ENCODE results near the gene SEMG2.

SEMG2 gene

DNA sequence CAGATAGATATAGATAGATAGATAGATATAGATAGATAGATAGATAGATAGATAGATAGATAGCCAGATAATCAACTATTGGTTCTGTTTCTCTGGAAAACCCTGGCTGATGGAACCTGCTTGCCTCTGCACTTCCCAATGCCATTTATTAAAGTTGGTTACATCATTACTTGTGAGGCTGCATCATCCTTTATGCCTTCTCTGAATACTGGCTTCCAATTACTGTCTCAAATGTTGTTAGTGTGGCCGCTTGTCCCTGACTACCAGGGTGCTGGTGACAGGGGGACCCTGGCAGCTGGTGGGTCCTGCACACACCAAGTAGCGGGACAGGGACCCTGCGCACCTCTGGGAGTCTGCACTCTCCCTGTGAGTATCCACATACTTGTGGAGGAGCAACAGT, 37.1 kb downstream of the SEMG2 start:
- Histone ChIP-seq H3K9me3 (ENCODE audit: control insufficient read depth, insufficient read depth, low read length) (no peaks in the 10 kb centered on the region), H3K9ac (ENCODE audit: low read depth, low read length) (no peak overlapping the region), H3K4me1 (ENCODE audit: control insufficient read depth, insufficient read depth, low read length) (peaks cover 11% of the 10 kb centered on the region), H3K27ac (ENCODE audit: low read depth, low read length) (no peak overlapping the region), H3K27me3 (ENCODE audit: control insufficient read depth, insufficient read depth, low read length) (no peaks in the 10 kb centered on the region), H3K36me3 (ENCODE audit: control insufficient read depth, insufficient read depth, low read length) (no peaks in the 10 kb centered on the region), H3K4me3 (ENCODE audit: low read depth, low read length) (no peak overlapping the region)

DNA sequence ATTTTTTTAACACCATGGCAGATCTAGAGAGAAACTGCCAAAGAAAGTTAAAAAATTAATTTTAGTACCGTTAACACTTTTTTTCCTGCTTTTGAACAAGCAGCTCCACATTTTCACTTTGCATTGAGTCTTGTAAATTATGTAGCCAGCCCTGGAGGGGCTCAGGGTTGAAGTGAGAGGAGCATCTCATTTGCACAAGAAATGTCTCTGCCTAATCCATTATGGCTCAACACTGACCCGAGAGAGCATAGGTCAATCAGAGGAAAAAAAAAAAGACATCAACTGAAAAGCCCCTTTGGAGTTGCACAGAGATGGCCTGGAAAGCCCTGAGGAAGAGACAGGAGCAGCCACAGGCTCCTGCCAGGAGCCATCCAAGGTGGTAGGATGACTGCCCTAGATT, 37.5 kb downstream of the SEMG2 start:
- Histone ChIP-seq H3K9me3 (ENCODE audit: control insufficient read depth, insufficient read depth, low read length) (no peaks in the 10 kb centered on the region), H3K9ac (ENCODE audit: low read depth, low read length) (no peak overlapping the region), H3K4me3 (ENCODE audit: low read depth, low read length) (no peak overlapping the region), H3K4me1 (ENCODE audit: control insufficient read depth, insufficient read depth, low read length) (peaks cover 11% of the 10 kb centered on the region), H3K36me3 (ENCODE audit: control insufficient read depth, insufficient read depth, low read length) (no peaks in the 10 kb centered on the region), H3K27me3 (ENCODE audit: control insufficient read depth, insufficient read depth, low read length) (no peaks in the 10 kb centered on the region), H3K27ac (ENCODE audit: low read depth, low read length) (no peak overlapping the region)

DNA sequence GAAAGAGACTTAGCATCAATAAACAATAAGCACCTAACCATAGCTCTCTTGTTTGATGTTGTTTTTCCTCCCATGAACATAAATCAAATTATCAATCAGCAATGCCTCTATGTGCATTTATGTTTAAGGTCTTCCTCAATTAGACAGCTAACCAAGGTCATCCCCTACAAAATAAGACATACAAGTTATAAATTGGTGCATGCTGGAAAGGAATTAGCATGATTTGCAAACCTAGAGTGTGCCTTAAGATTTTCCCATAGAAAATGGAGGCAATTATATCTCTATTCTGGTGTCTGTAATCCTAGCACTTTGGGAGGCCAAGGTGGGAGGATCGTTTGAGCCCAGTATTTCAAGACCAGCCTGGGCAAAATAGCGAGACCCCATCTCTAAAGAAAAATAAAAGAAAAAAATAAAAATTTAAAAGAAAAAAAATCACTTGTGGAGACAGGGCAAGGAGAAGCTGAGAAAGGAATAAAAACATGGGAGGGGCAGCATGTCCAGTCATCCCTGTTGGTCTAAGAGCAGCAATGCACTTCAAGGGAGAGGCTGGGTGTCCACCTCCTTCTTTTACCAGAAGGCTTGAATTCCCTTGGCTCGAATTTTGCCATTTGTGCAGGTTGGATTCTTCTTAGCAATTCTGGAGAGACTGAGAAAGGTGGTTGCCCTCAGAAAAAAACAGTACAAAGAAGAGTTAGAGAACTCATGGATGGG, 42.5 kb downstream of the SEMG2 start:
- Histone ChIP-seq H3K4me3 (ENCODE audit: low read depth, low read length) (no peak overlapping the region), H3K36me3 (ENCODE audit: control insufficient read depth, insufficient read depth, low read length) (no peaks in the 10 kb centered on the region), H3K9ac (ENCODE audit: low read depth, low read length) (no peak overlapping the region), H3K4me1 (ENCODE audit: control insufficient read depth, insufficient read depth, low read length) (peaks cover 6% of the 10 kb centered on the region), H3K27me3 (ENCODE audit: control insufficient read depth, insufficient read depth, low read length) (no peaks in the 10 kb centered on the region), H3K9me3 (ENCODE audit: control insufficient read depth, insufficient read depth, low read length) (no peaks in the 10 kb centered on the region), H3K27ac (ENCODE audit: low read depth, low read length) (no peak overlapping the region)

DNA sequence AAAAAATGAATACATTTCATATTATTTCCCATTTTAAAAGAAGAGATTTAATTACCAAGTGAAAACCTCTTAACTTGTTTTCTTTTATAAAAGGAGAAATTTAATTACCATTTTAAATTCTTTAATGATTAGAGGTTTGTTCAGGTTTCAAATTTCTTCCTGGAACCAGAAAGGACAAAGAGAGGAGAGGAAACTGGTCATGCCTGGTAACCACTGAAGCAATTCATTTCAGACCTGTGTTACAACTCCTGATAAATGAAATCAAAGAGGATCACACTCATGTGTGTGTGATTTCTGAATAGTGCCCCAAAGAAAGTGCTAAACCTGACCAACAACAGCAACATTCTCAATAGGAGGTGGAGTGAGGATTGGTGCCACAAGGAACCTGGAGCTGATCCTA, 45.8 kb downstream of the SEMG2 start:
- H3K4me1 ChIP-seq (ENCODE audit: control insufficient read depth, insufficient read depth, low read length) = peaks cover 2% of the 10 kb centered on the region
- H3K27me3 ChIP-seq (ENCODE audit: control insufficient read depth, insufficient read depth, low read length) = no peaks in the 10 kb centered on the region
- no peaks in the 10 kb centered on the region for H3K9me3 ChIP-seq (ENCODE audit: control insufficient read depth, insufficient read depth, low read length)
- H3K4me3 ChIP-seq (ENCODE audit: low read depth, low read length) = no peak overlapping the region
- H3K27ac ChIP-seq (ENCODE audit: low read depth, low read length) = no peak overlapping the region
- H3K9ac ChIP-seq (ENCODE audit: low read depth, low read length) = no peak overlapping the region
- no peaks in the 10 kb centered on the region for H3K36me3 ChIP-seq (ENCODE audit: control insufficient read depth, insufficient read depth, low read length)

DNA sequence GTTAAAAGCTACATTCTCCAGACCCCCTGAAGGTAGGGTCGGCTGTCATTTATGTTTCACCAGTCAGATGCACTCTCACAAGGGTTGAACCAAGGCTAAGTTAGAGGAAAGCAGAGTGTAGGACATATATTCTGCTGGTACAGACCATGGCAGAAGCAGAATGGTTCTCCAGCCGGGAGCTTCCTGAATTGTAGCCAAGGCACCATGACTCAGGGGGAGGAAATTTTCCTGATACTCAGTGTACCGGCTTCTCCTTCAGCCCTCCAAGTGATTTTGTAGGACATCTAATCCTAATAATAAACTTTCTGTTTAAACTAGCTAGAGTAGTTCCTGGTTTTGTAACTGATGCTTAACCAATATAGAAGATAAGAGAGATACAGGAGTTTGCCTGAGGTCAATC, 47.4 kb downstream of the SEMG2 start:
- no peaks in the 10 kb centered on the region for H3K27me3 ChIP-seq (ENCODE audit: control insufficient read depth, insufficient read depth, low read length)
- H3K36me3 ChIP-seq (ENCODE audit: control insufficient read depth, insufficient read depth, low read length) = no peaks in the 10 kb centered on the region
- H3K27ac ChIP-seq (ENCODE audit: low read depth, low read length) = no peak overlapping the region
- no peak overlapping the region for H3K9ac ChIP-seq (ENCODE audit: low read depth, low read length)
- no peaks in the 10 kb centered on the region for H3K9me3 ChIP-seq (ENCODE audit: control insufficient read depth, insufficient read depth, low read length)
- peaks cover 5% of the 10 kb centered on the region for H3K4me1 ChIP-seq (ENCODE audit: control insufficient read depth, insufficient read depth, low read length)
- H3K4me3 ChIP-seq (ENCODE audit: low read depth, low read length) = no peak overlapping the region

DNA sequence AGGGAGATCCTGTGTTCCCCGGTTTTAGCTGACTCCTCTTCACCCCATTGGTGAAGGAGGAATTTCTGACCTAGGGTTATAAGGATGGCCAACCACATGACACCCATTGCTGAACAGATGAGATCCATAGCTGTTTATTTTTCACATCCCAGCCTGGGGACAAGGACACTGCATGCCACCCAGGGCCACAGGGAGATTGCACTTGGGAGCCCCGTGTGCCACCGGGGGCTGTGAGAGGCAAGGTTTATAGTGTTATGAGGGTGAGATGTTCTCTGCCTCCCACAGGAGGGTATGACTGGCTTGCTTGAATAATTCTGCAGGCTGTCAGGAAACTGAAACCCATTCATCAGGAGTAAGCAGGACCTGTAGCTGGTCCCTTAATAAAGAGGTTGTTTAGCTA, 47.9 kb downstream of the SEMG2 start:
- H3K4me3 ChIP-seq (ENCODE audit: low read depth, low read length) = no peak overlapping the region
- no peak overlapping the region for H3K9ac ChIP-seq (ENCODE audit: low read depth, low read length)
- H3K36me3 ChIP-seq (ENCODE audit: control insufficient read depth, insufficient read depth, low read length) = no peaks in the 10 kb centered on the region
- peaks cover 5% of the 10 kb centered on the region for H3K4me1 ChIP-seq (ENCODE audit: control insufficient read depth, insufficient read depth, low read length)
- no peaks in the 10 kb centered on the region for H3K27me3 ChIP-seq (ENCODE audit: control insufficient read depth, insufficient read depth, low read length)
- H3K9me3 ChIP-seq (ENCODE audit: control insufficient read depth, insufficient read depth, low read length) = no peaks in the 10 kb centered on the region
- no peak overlapping the region for H3K27ac ChIP-seq (ENCODE audit: low read depth, low read length)

DNA sequence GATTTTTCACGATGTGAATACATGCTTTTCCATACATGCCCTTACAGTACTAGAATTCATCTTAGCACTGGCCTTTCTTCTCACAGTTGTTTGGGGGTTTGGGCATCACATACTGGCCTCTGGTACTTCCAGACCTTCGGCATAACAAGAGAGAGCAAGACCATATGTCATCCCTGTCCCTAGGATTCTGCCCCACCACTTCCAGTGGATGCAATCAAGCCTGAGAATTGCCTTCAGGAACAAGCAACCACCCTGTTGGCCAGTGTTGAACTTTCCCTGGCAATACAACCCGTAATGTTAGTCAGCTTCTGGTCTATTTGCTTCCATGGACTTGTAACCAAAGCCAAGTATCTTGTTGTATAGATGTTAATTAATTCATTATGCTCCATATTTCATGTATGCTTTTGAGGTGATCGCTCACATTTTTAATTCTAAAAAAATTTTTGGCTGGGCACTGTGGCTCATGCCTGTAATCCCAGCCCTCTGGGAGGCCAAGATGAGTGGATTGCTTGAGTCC, 48.6 kb downstream of the SEMG2 start:
- H3K4me3 ChIP-seq (ENCODE audit: low read depth, low read length) = no peak overlapping the region
- peaks cover 5% of the 10 kb centered on the region for H3K4me1 ChIP-seq (ENCODE audit: control insufficient read depth, insufficient read depth, low read length)
- no peaks in the 10 kb centered on the region for H3K27me3 ChIP-seq (ENCODE audit: control insufficient read depth, insufficient read depth, low read length)
- H3K9ac ChIP-seq (ENCODE audit: low read depth, low read length) = no peak overlapping the region
- H3K36me3 ChIP-seq (ENCODE audit: control insufficient read depth, insufficient read depth, low read length) = no peaks in the 10 kb centered on the region
- H3K9me3 ChIP-seq (ENCODE audit: control insufficient read depth, insufficient read depth, low read length) = no peaks in the 10 kb centered on the region
- H3K27ac ChIP-seq (ENCODE audit: low read depth, low read length) = no peak overlapping the region
